PC-9 (cell line): ENCODE measurements around the gene SDK1. TPM values are rescaled to one million over a fixed set of nuclear protein-coding genes. Genes with fewer than 3 reads are reported as not detected.

Experiments used
- BruUV-seq: library from RNA; stranded (reverse); fragments of 400-500 nt; replicated peaks from 2 replicates; lab custom pipeline; 2021; lab: Mats Ljungman, UMichigan
- CTCF ChIA-PET: fragments of 300-600 bp; sonication (Branson Sonifier 250); formaldehyde crosslinking; loops from one replicate; lab custom pipeline; 2022; ENCODE audit warnings: antibody characterized with exemption; lab: Charles Lee
- POLR2A ChIA-PET: fragments of 300-600 bp; sonication (Branson Sonifier 250); formaldehyde crosslinking; loops from one replicate; lab custom pipeline; 2022; ENCODE audit warnings: antibody characterized with exemption; ENCODE audit not compliant: unreplicated experiment; lab: Charles Lee
- DNase-seq, 2 experiments: peaks; one replicate each; pipeline versions ENCODE4 v3.0.0 to v3.0.0-alpha.2; 2015 to 2022; ENCODE audit warnings: mixed read lengths in 1 of 2
- H2AFZ ChIP-seq: fragments of 200-600 bp; sonication (generic); 2 replicates; pipeline ENCODE4 v1.8.1; 2017; ENCODE audit warnings: antibody characterized with exemption
- H3F3A ChIP-seq: fragments of 200-600 bp; sonication (generic); 2 replicates; pipeline ENCODE4 v1.8.1; 2017; ENCODE audit warnings: antibody characterized with exemption, mild to moderate bottlenecking, low read depth; ENCODE audit not compliant: insufficient read depth
- H3K27ac ChIP-seq: fragments of 200-600 bp; sonication (generic); 2 replicates; pipeline ENCODE4 v1.6.1; 2016; ENCODE audit warnings: mixed run types
- H3K27me3 ChIP-seq: fragments of 200-600 bp; sonication (generic); 2 replicates; pipeline ENCODE4 v1.6.1; 2016; ENCODE audit warnings: low read depth, mixed run types; ENCODE audit not compliant: insufficient read depth
- H3K36me3 ChIP-seq: fragments of 200-600 bp; sonication (generic); 2 replicates; pipeline ENCODE4 v1.6.1; 2016; ENCODE audit warnings: low read depth, mixed run types
- H3K4me1 ChIP-seq: fragments of 200-600 bp; sonication (generic); replicated peaks from 2 replicates; pipeline ENCODE4 v1.6.1; 2016; ENCODE audit warnings: mixed run types; ENCODE audit not compliant: insufficient read depth
- H3K4me2 ChIP-seq: fragments of 200-600 bp; sonication (generic); 2 replicates; pipeline ENCODE4 v1.6.1; 2017; ENCODE audit warnings: mixed run types
- H3K4me3 ChIP-seq: fragments of 200-600 bp; sonication (generic); 2 replicates; pipeline ENCODE4 v1.6.1; 2016; ENCODE audit warnings: mixed run types
- H3K79me2 ChIP-seq: fragments of 200-600 bp; sonication (generic); 2 replicates; pipeline ENCODE4 v1.6.1; 2017; ENCODE audit warnings: low read depth, mixed run types
- H3K9me2 ChIP-seq: fragments of 200-600 bp; sonication (generic); 2 replicates; pipeline ENCODE4 v1.8.1; 2017; ENCODE audit warnings: mild to moderate bottlenecking; ENCODE audit not compliant: insufficient read depth
- H3K9me3 ChIP-seq: fragments of 200-600 bp; sonication (generic); 2 replicates; pipeline ENCODE4 v1.8.1; 2016; ENCODE audit warnings: low read depth; ENCODE audit not compliant: insufficient read depth
- H4K20me1 ChIP-seq: fragments of 200-600 bp; sonication (generic); 2 replicates; pipeline ENCODE4 v1.8.1; 2017; ENCODE audit not compliant: insufficient read depth
- CTCF ChIP-seq: fragments of 200-600 bp; sonication (generic); conservative IDR thresholded peaks from 2 replicates; pipeline ENCODE4 v1.6.1; 2017; ENCODE audit warnings: mixed run types, antibody characterized with exemption, mild to moderate bottlenecking, moderate library complexity
- EZH2 ChIP-seq: fragments of 200-600 bp; sonication (generic); IDR thresholded peaks from 2 replicates; pipeline ENCODE4 v1.8.0; 2017; ENCODE audit warnings: antibody characterized with exemption, low read depth
- intact Hi-C: fragments of 100-400 bp; cut with micrococcal nuclease; formaldehyde crosslinking; loops from one replicate; pipeline ENCODE4 v1.10.0; 2022; ENCODE audit not compliant: unreplicated experiment
- total RNA-seq: library from RNA; stranded (reverse); gene quantifications from 2 replicates; pipeline ENCODE4 v1.2.3, GENCODE V29; 2021

The SDK1 gene
- total RNA-seq, 1 experiment from 2014 or later, result not detected

- no peak overlapping the region for H3K4me2 ChIP-seq
- POLR2A ChIA-PET, result no interaction called here
- H3K9me3 ChIP-seq, result no peaks in the 10 kb centered on the region
- H2AFZ ChIP-seq, result no peak overlapping the region
- no TSS peak for BruUV-seq
- TF ChIP-seq CTCF (no peak), EZH2 (no peak)
- H3K27me3 ChIP-seq, result peaks cover 93% of the 10 kb centered on the region
- intact Hi-C loops, result no loop called here
- H3F3A ChIP-seq, result no peaks in the 10 kb centered on the region
- H3K9me2 ChIP-seq, result no peaks in the 10 kb centered on the region
- no peaks in the 10 kb centered on the region for H3K4me1 ChIP-seq
- 0 out of 2 replicates have a peak, but pooled peaks cover 5% of the 10 kb centered on the region for H4K20me1 ChIP-seq
- CTCF ChIA-PET, result no interaction called here
- H3K27ac ChIP-seq, result no peak overlapping the region
- no peaks in the 10 kb centered on the region for H3K79me2 ChIP-seq
- H3K36me3 ChIP-seq, result no peaks in the 10 kb centered on the region
- DNase-seq, result no peak
- no peak overlapping the region for H3K4me3 ChIP-seq
Measured at GRCh38 chr7:4073750-4074149, 772.7 kb downstream of the SDK1 start.

- no peak overlapping the region for H3K4me3 ChIP-seq
- intact Hi-C loops, result no loop called here
- H3K36me3 ChIP-seq, result no peaks in the 10 kb centered on the region
- no peak overlapping the region for H3K27ac ChIP-seq
- TF ChIP-seq CTCF, result no peak
- no peak for TF ChIP-seq EZH2
- BruUV-seq, result no TSS peak
- no peak overlapping the region for H3K4me2 ChIP-seq
- peaks cover 93% of the 10 kb centered on the region for H3K27me3 ChIP-seq
- POLR2A ChIA-PET, result no interaction called here
- H4K20me1 ChIP-seq, result 0 out of 2 replicates have a peak, but pooled peaks cover 5% of the 10 kb centered on the region
- CTCF ChIA-PET, result no interaction called here
- H3K4me1 ChIP-seq, result no peaks in the 10 kb centered on the region
- no peaks in the 10 kb centered on the region for H3K79me2 ChIP-seq
- no peak overlapping the region for H2AFZ ChIP-seq
- no peaks in the 10 kb centered on the region for H3K9me3 ChIP-seq
- no peak for DNase-seq
- no peaks in the 10 kb centered on the region for H3K9me2 ChIP-seq
- no peaks in the 10 kb centered on the region for H3F3A ChIP-seq
Measured at GRCh38 chr7:4074407-4074806, 773.4 kb downstream of the SDK1 start.

- Histone ChIP-seq H3K4me3 (no peak overlapping the region), H3K27ac (no peak overlapping the region), H3K9me2 (no peaks in the 10 kb centered on the region), H3K79me2 (no peaks in the 10 kb centered on the region), H3K27me3 (peaks cover 93% of the 10 kb centered on the region), H2AFZ (no peak overlapping the region), H4K20me1 (0 out of 2 replicates have a peak, but pooled peaks cover 5% of the 10 kb centered on the region), H3K9me3 (no peaks in the 10 kb centered on the region), H3K4me1 (no peaks in the 10 kb centered on the region), H3K4me2 (no peak overlapping the region), H3F3A (no peaks in the 10 kb centered on the region), H3K36me3 (no peaks in the 10 kb centered on the region)
- intact Hi-C loops, result no loop called here
- DNase-seq, result no peak
- TF ChIP-seq CTCF (no peak), EZH2 (no peak)
- no TSS peak for BruUV-seq
- CTCF ChIA-PET, result no interaction called here
- POLR2A ChIA-PET, result no interaction called here
Measured at GRCh38 chr7:4074994-4075393, 773.9 kb downstream of the SDK1 start.
